IMR-90 (cell line): ENCODE measurements around the gene LGALSL. TPM values are rescaled to one million over a fixed set of nuclear protein-coding genes. Genes with fewer than 3 reads are reported as not detected.

Experiments
- ATAC-seq: fragments of 200-7000 bp; cut with Tn5 transposase; 2 replicates; pipeline ENCODE4 v1.9.1; 2020; ENCODE audit warnings: low read depth, mild to moderate bottlenecking, moderate library complexity
- BruUV-seq: library from RNA; stranded (reverse); fragments of 400-500 nt; replicated peaks from 2 replicates; lab custom pipeline; 2021; lab: Mats Ljungman, UMichigan
- CTCF ChIA-PET: fragments of 300-600 bp; formaldehyde crosslinking; extraction: SDS; loops from one replicate; lab custom pipeline; 2021; ENCODE audit warnings: antibody characterized with exemption; lab: Yijun Ruan, JAX
- POLR2A ChIA-PET: fragments of 300-600 bp; sonication (Branson Sonifier 250); formaldehyde crosslinking; loops from one replicate; lab custom pipeline; 2022; ENCODE audit warnings: antibody characterized with exemption; ENCODE audit not compliant: unreplicated experiment; lab: Charles Lee
- DNase-seq: peaks from one replicate; pipeline ENCODE4 v3.0.0; 2013
- H2AFZ ChIP-seq: replicated peaks from 2 replicates; pipeline ENCODE3; 2013; ENCODE audit warnings: low read length, mild to moderate bottlenecking; ENCODE audit not compliant: poor library complexity
- H2AK5ac ChIP-seq: 2 replicates; pipeline ENCODE4 v1.6.1; 2013; ENCODE audit warnings: low read depth, low read length, inconsistent platforms
- H2AK9ac ChIP-seq: replicated peaks from 2 replicates; pipeline ENCODE3; 2013; ENCODE audit warnings: mild to moderate bottlenecking, low read depth, low read length, moderate library complexity; ENCODE audit not compliant: poor library complexity
- H2BK120ac ChIP-seq: 2 replicates; pipeline ENCODE4 v1.6.1; 2013; ENCODE audit warnings: low read depth, low read length, inconsistent platforms
- H2BK15ac ChIP-seq: 3 replicates; pipeline ENCODE4 v1.6.1; 2013; ENCODE audit warnings: low read depth, low read length, inconsistent platforms
- H2BK20ac ChIP-seq: 2 replicates; pipeline ENCODE4 v1.6.1; 2013; ENCODE audit warnings: low read depth, mild to moderate bottlenecking, inconsistent platforms, low read length, moderate library complexity
- H2BK5ac ChIP-seq: 2 replicates; pipeline ENCODE4 v1.6.1; 2013; ENCODE audit warnings: mild to moderate bottlenecking, low read depth, low read length, inconsistent platforms; ENCODE audit not compliant: poor library complexity, severe bottlenecking
- H3K14ac ChIP-seq: replicated peaks from 2 replicates; pipeline ENCODE4 v1.6.1; 2013; ENCODE audit warnings: low read depth, low read length, inconsistent platforms
- H3K18ac ChIP-seq: 2 replicates; pipeline ENCODE4 v1.6.1; 2013; ENCODE audit warnings: low read depth, low read length, control low read depth
- H3K23ac ChIP-seq: 2 replicates; pipeline ENCODE4 v1.6.1; 2013; ENCODE audit warnings: low read depth, low read length, inconsistent platforms
- H3K27ac ChIP-seq: 2 replicates; pipeline ENCODE4 v1.5.1; 2013; ENCODE audit warnings: mild to moderate bottlenecking, control low read depth, low read length; ENCODE audit not compliant: insufficient read depth
- H3K27me3 ChIP-seq: 2 replicates; pipeline ENCODE4 v1.6.1; 2013; ENCODE audit warnings: low read length; ENCODE audit not compliant: control insufficient read depth, insufficient read depth
- H3K36me3 ChIP-seq: 2 replicates; pipeline ENCODE4 v1.6.1; 2013; ENCODE audit warnings: low read length, mixed read lengths; ENCODE audit not compliant: control insufficient read depth, insufficient read depth
- H3K4ac ChIP-seq: 2 replicates; pipeline ENCODE4 v1.6.1; 2013; ENCODE audit warnings: low read depth, low read length, inconsistent platforms
- H3K4me1 ChIP-seq: 2 replicates; pipeline ENCODE4 v1.6.1; 2013; ENCODE audit warnings: low read length, mixed read lengths; ENCODE audit not compliant: control insufficient read depth, insufficient read depth
- H3K4me2 ChIP-seq: 2 replicates; pipeline ENCODE4 v1.6.1; 2013; ENCODE audit warnings: low read depth, mild to moderate bottlenecking, control low read depth, low read length, moderate library complexity
- H3K4me3 ChIP-seq: 2 replicates; pipeline ENCODE4 v1.5.1; 2013; ENCODE audit warnings: low read depth, mild to moderate bottlenecking, control low read depth, low read length, moderate library complexity; ENCODE audit not compliant: insufficient read depth
- H3K56ac ChIP-seq: 2 replicates; pipeline ENCODE4 v1.6.1; 2013; ENCODE audit warnings: low read length, inconsistent platforms; ENCODE audit not compliant: insufficient read depth; ENCODE audit errors: extremely low read depth
- H3K79me1 ChIP-seq, 2 experiments: 2 replicates each; pipeline ENCODE4 v1.6.1; 2013; ENCODE audit warnings: low read length in 2 of 2, inconsistent platforms in 1 of 2, low read depth in 1 of 2
- H3K9ac ChIP-seq: 2 replicates; pipeline ENCODE4 v1.6.1; 2013; ENCODE audit warnings: low read depth, low read length, control low read depth
- H3K9me1 ChIP-seq: 2 replicates; pipeline ENCODE4 v1.6.1; 2013; ENCODE audit warnings: low read length, inconsistent platforms; ENCODE audit not compliant: insufficient read depth
- H3K9me3 ChIP-seq: 2 replicates; pipeline ENCODE4 v1.6.1; 2013; ENCODE audit warnings: low read length; ENCODE audit not compliant: control insufficient read depth, insufficient read depth
- H4K20me1 ChIP-seq: 2 replicates; pipeline ENCODE4 v1.6.1; 2013; ENCODE audit warnings: low read length, inconsistent platforms; ENCODE audit not compliant: insufficient read depth
- H4K5ac ChIP-seq: 2 replicates; pipeline ENCODE4 v1.6.1; 2013; ENCODE audit warnings: mild to moderate bottlenecking, low read depth, low read length, control low read depth
- H4K8ac ChIP-seq, 2 experiments: 2 replicates each; pipeline ENCODE4 v1.6.1; 2013; ENCODE audit warnings: low read depth in 2 of 2, low read length in 2 of 2, control low read depth in 1 of 2, inconsistent platforms in 1 of 2
- H4K91ac ChIP-seq: 2 replicates; pipeline ENCODE4 v1.6.1; 2013; ENCODE audit warnings: low read depth, low read length, inconsistent platforms; ENCODE audit not compliant: insufficient read depth
- BHLHE40 ChIP-seq: fragments of 150-350 bp; IDR thresholded peaks from 2 replicates; pipeline ENCODE4 v1.6.1; 2016; ENCODE audit warnings: mild to moderate bottlenecking, low read depth, low read length
- CEBPB ChIP-seq: IDR thresholded peaks from 2 replicates; pipeline ENCODE4 v1.6.1; 2012; ENCODE audit warnings: low read depth, low read length, improper control_type of control experiment
- CHD1 ChIP-seq: IDR thresholded peaks from 2 replicates; pipeline ENCODE4 v1.6.1; 2012; ENCODE audit warnings: low read depth, low read length, improper control_type of control experiment
- CTCF ChIP-seq: conservative IDR thresholded peaks from 2 replicates; pipeline ENCODE4 v1.5.1; 2012; ENCODE audit warnings: mild to moderate bottlenecking, low read depth, low read length, improper control_type of control experiment
- ELK1 ChIP-seq: fragments of 150-350 bp; IDR thresholded peaks from 2 replicates; pipeline ENCODE4 v1.6.1; 2016; ENCODE audit warnings: low read depth, mild to moderate bottlenecking, low read length, moderate library complexity, borderline replicate concordance
- FOS ChIP-seq: fragments of 150-350 bp; IDR thresholded peaks from 2 replicates; pipeline ENCODE4 v1.6.1; 2016; ENCODE audit warnings: low read depth, low read length
- MAFK ChIP-seq: IDR thresholded peaks from 2 replicates; pipeline ENCODE4 v1.6.1; 2012; ENCODE audit warnings: low read depth, low read length, improper control_type of control experiment
- MAZ ChIP-seq: IDR thresholded peaks from 2 replicates; pipeline ENCODE4 v1.6.1; 2012; ENCODE audit warnings: low read depth, mild to moderate bottlenecking, low read length, improper control_type of control experiment, moderate library complexity, borderline replicate concordance
- MXI1 ChIP-seq: IDR thresholded peaks from 2 replicates; pipeline ENCODE4 v1.6.1; 2012; ENCODE audit warnings: low read depth, mild to moderate bottlenecking, low read length, moderate library complexity, borderline replicate concordance
- NFE2L2 ChIP-seq: fragments of 150-350 bp; IDR thresholded peaks from 2 replicates; pipeline ENCODE4 v1.6.1; 2016; ENCODE audit warnings: low read depth, mild to moderate bottlenecking, low read length
- POLR2A ChIP-seq: IDR thresholded peaks from 2 replicates; pipeline ENCODE4 v1.6.1; 2012; ENCODE audit warnings: mild to moderate bottlenecking, low read depth, low read length
- RAD21 ChIP-seq: IDR thresholded peaks from 2 replicates; pipeline ENCODE4 v1.6.1; 2012; ENCODE audit warnings: low read length, improper control_type of control experiment
- RCOR1 ChIP-seq: IDR thresholded peaks from 2 replicates; pipeline ENCODE4 v1.6.1; 2012; ENCODE audit warnings: mild to moderate bottlenecking, low read length, improper control_type of control experiment; ENCODE audit not compliant: insufficient replicate concordance
- RFX5 ChIP-seq: IDR thresholded peaks from 2 replicates; pipeline ENCODE4 v1.8.0; 2012; ENCODE audit warnings: low read depth, mild to moderate bottlenecking, low read length, moderate library complexity
- SMC3 ChIP-seq: fragments of 150-350 bp; IDR thresholded peaks from 2 replicates; pipeline ENCODE4 v1.6.1; 2016; ENCODE audit warnings: low read depth, mild to moderate bottlenecking, antibody characterized with exemption, low read length, moderate library complexity
- WGBS, 2 experiments: methylation state at CpG; one replicate each; pipeline versions ENCODE4 v1.1.5 to v1.1.7; 2013; ENCODE audit warnings: missing lambda C conversion rate in 2 of 2; ENCODE audit not compliant: insufficient read length in 1 of 2; ENCODE audit errors: extremely low coverage in 2 of 2; 5-methylcytosine and 5-hydroxymethylcytosine counted together
- dilution Hi-C: fragments of 300-500 bp; cut with HindIII; formaldehyde crosslinking; loops from one replicate; pipeline ENCODE4 v1.14.3; 2018; ENCODE audit warnings: low sequenced_read_pairs; ENCODE audit not compliant: unreplicated experiment
- in situ Hi-C: fragments of 300-500 bp; cut with MboI; formaldehyde crosslinking; loops from 3 replicates; pipeline ENCODE4 v1.14.3; 2019; ENCODE audit warnings: low sequenced_read_pairs, inconsistent platforms, mixed read lengths
- intact Hi-C: fragments of 100-400 bp; cut with micrococcal nuclease; formaldehyde crosslinking; loops from 2 replicates; pipeline ENCODE4 v1.10.0; 2022
- polyA plus RNA-seq, 3 experiments: library from polyadenylated mRNA; depleted of rRNA; stranded (reverse); fragments of >200 nt; gene quantifications; 2 replicates each; pipeline ENCODE4 v1.2.3, GENCODE V29; 2012; ENCODE audit warnings: low replicate concordance in 1 of 3
- total RNA-seq: library from RNA; depleted of rRNA; stranded (reverse); fragments of >200 nt; gene quantifications from 2 replicates; pipeline ENCODE4 v1.2.3, GENCODE V29; 2012
- TF ChIP-seq, protein P1 (sequence below): fragments of 150-350 bp; IDR thresholded peaks from 2 replicates; pipeline ENCODE4 v1.6.1; 2017; ENCODE audit warnings: mild to moderate bottlenecking, antibody characterized with exemption, low read length, low read depth

Gene LGALSL
- total and polyA plus RNA-seq, 2 of the 4 experiments (the other 2 are of a cell fraction): 0.86 to 2.9 TPM

GRCh38 chr2:64492272-64492671 lies 38.3 kb downstream of the LGALSL start:
- no CpG with 5 or more reads among the region's 3 CpGs for WGBS, 2 experiments
- Histone ChIP-seq H3K4me3 (no peak overlapping the region), H2BK120ac (no peak overlapping the region), H2AK9ac (no peak overlapping the region), H2BK15ac (no peak overlapping the region), H4K20me1 (no peaks in the 10 kb centered on the region), H2AFZ (no peak overlapping the region), H3K14ac (no peak overlapping the region), H2BK20ac (no peak overlapping the region), H4K8ac (no peak overlapping the region), H4K91ac (no peak overlapping the region), H3K4me1 (peaks cover 2% of the 10 kb centered on the region; the same call in 1 of the 2 replicates), H3K56ac (no peak overlapping the region), H3K9ac (no peak overlapping the region), H3K9me1 (no peaks in the 10 kb centered on the region), H3K4ac (no peak overlapping the region), H2AK5ac (no peak overlapping the region), H3K79me1 (no peaks in the 10 kb centered on the region), H3K18ac (no peak overlapping the region), H2BK5ac (no peak overlapping the region), H3K27ac (no peak overlapping the region), H3K4me2 (no peak overlapping the region), H3K23ac (no peak overlapping the region), H3K27me3 (peaks cover 36% of the 10 kb centered on the region), H3K36me3 (no peaks in the 10 kb centered on the region), H3K9me3 (no peaks in the 10 kb centered on the region), H4K5ac (no peak overlapping the region)
- no TSS peak for BruUV-seq
- ATAC-seq: no peak
- no peak for TF ChIP-seq BHLHE40
- TF ChIP-seq MAFK: no peak
- no peak for TF ChIP-seq CHD1
- TF ChIP-seq ELK1: no peak
- TF ChIP-seq, protein P1, sequence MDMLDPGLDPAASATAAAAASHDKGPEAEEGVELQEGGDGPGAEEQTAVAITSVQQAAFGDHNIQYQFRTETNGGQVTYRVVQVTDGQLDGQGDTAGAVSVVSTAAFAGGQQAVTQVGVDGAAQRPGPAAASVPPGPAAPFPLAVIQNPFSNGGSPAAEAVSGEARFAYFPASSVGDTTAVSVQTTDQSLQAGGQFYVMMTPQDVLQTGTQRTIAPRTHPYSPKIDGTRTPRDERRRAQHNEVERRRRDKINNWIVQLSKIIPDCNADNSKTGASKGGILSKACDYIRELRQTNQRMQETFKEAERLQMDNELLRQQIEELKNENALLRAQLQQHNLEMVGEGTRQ: no peak
- TF ChIP-seq SMC3: no peak
- TF ChIP-seq CEBPB: no peak
- no peak for TF ChIP-seq CTCF
- no peak for TF ChIP-seq RFX5
- no peak for TF ChIP-seq POLR2A
- no peak for TF ChIP-seq RAD21
- no peak for TF ChIP-seq RCOR1
- TF ChIP-seq NFE2L2: no peak
- TF ChIP-seq FOS: no peak
- TF ChIP-seq MXI1: no peak
- TF ChIP-seq MAZ: no peak
- in situ Hi-C loops (no loop called here), intact Hi-C loops (no loop called here), dilution Hi-C loops (no loop called here)
- DNase-seq: no peak
- ChIA-PET POLR2A (no interaction called here), CTCF (interaction anchor here (1.2 kb wide), 1 partner anchor 442 kb away, joined by 3 read pairs; no protein-coding TSS in a partner anchor)
